Measurements from ENCODE around the gene NTN1. TPM values are rescaled to one million over a fixed set of nuclear protein-coding genes. Genes with fewer than 3 reads are reported as not detected.
A peak's percentile ranks its signal among the peaks of the same experiment; 100 is the strongest.

The NTN1 gene
- total RNA-seq, 1 donor from 2014 or later: 7.8 TPM

DNA sequence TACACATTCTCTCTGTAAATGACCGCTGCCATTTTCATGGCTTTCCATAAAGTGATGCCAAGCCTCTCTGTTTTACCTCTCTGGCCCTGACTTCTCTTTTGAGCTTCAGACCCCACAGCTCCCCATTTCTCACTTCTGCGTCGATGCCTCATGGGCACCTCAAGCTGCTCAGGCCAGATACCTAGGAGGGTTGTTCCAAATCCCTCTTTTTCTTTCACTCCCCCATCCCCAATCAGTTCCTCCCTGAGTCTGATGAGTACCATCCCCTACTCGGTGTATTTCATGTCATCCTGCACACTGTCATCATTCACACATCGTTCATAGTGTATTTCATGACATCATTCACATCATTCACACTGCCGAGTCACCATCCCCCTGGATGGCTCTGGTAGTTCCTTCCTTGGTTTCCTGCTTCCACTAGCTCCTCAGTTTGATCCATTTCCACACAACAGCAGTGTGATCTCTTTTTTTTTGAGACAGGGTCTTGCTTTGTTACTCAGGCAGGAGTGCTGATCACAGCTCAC lies 43.1 kb downstream of the NTN1 start:
- Histone ChIP-seq H3K27me3 (ENCODE audit: low read depth) (peaks cover 4% of the 10 kb centered on the region), H3K4me3 (no peak overlapping the region), H3K9me3 (no peaks in the 10 kb centered on the region), H3K36me3 (no peaks in the 10 kb centered on the region), H3K4me1 (no peaks in the 10 kb centered on the region), H3K27ac (no peak overlapping the region)
- intact Hi-C loops (cut with DNase I): no loop called here
- DNase-seq: no peak
- no peak for TF ChIP-seq CTCF (IDR thresholded peaks at IDR 0.05)
- no peak for ATAC-seq

GRCh38 chr17:9071016-9071415 lies 49.7 kb downstream of the NTN1 start:
- no peaks in the 10 kb centered on the region for H3K27me3 ChIP-seq (ENCODE audit: low read depth)
- H3K27ac ChIP-seq: no peak overlapping the region
- H3K4me3 ChIP-seq: no peak overlapping the region
- DNase-seq (no peak), ATAC-seq (no peak)
- peaks cover 11% of the 10 kb centered on the region for H3K4me1 ChIP-seq
- intact Hi-C loops (cut with DNase I): no loop called here
- no peak for TF ChIP-seq CTCF (IDR thresholded peaks at IDR 0.05)
- no peaks in the 10 kb centered on the region for H3K9me3 ChIP-seq
- no peaks in the 10 kb centered on the region for H3K36me3 ChIP-seq

- H3K4me3 ChIP-seq: peak overlapping the region; percentile 6
- intact Hi-C loops (cut with DNase I): no loop called here
- TF ChIP-seq CTCF (IDR thresholded peaks at IDR 0.05): no peak
- no peaks in the 10 kb centered on the region for H3K9me3 ChIP-seq
- ATAC-seq: no peak
- H3K36me3 ChIP-seq: no peaks in the 10 kb centered on the region
- no peak for DNase-seq
- H3K4me1 ChIP-seq: peaks cover 11% of the 10 kb centered on the region
- peak overlapping the region; percentile 44 for H3K27ac ChIP-seq
- H3K27me3 ChIP-seq (ENCODE audit: low read depth): no peaks in the 10 kb centered on the region
These were observed 50.6 kb downstream of the NTN1 start for GRCh38 chr17:9071811-9072498.

DNA sequence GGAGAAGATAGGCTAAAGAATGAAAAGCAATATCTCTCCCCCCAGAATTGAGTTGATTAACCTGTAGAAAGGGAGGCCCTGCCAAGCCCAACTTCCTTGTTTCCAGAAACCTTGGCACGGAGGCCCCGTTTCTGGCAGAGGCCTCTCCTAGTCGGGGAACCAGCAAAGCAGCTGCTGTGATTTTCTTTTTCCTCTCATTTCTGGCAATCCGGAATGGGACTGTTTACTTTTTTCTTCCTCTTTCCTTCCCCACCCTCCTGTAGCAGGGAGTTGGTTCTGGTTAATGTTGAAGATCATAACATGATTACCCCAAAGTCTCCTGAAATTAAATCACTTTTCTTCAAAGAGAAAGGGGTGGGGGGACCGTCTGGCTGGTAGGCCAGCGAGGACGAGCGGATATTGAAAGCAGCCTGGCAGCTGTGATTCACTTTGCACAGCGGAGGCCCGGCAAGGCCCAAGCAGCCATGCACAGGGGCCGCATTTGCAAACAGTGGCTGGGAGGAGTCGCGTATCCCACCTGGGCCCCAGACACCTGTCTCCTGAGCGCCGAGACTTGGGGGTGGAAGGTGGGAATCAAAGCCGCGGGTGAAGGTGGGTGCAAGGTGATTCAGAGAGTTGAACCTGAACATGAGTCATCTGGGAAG lies 51.5 kb downstream of the NTN1 start:
- no peaks in the 10 kb centered on the region for H3K36me3 ChIP-seq
- H3K27ac ChIP-seq: peak overlapping the region; percentile 44
- H3K4me1 ChIP-seq: peaks cover 11% of the 10 kb centered on the region
- H3K4me3 ChIP-seq: no peak overlapping the region
- TF ChIP-seq CTCF (IDR thresholded peaks at IDR 0.05): no peak
- intact Hi-C loops (cut with DNase I): no loop called here
- ATAC-seq (peak in 1 of 2 donors; percentile 21), DNase-seq (peak; percentile 53)
- no peaks in the 10 kb centered on the region for H3K27me3 ChIP-seq (ENCODE audit: low read depth)
- no peaks in the 10 kb centered on the region for H3K9me3 ChIP-seq

DNA sequence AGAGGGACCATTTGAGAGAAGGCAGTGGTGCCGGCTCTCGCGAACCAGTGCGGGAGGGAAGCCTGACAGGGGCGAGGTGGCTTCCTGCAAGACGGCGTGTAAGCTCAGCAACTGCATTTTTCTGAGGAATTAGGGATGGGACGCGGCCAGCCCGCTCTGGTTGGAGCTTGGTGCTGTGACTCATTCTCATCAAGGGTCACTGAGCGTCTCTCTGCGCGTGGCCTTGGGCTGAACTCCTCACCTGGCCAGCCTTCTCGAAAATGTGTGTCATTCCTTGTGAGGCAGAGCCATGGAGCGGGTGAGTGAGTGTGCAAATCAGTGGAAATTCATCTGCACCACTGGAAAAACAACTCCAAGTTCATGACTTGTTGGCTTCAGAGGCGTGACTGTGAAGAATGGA lies 52.8 kb downstream of the NTN1 start:
- DNase-seq (no peak), ATAC-seq (no peak)
- Histone ChIP-seq H3K27me3 (ENCODE audit: low read depth) (no peaks in the 10 kb centered on the region), H3K4me1 (peaks cover 11% of the 10 kb centered on the region), H3K9me3 (no peaks in the 10 kb centered on the region), H3K27ac (no peak overlapping the region), H3K4me3 (no peak overlapping the region), H3K36me3 (no peaks in the 10 kb centered on the region)
- intact Hi-C loops (cut with DNase I): no loop called here
- no peak for TF ChIP-seq CTCF (IDR thresholded peaks at IDR 0.05)

Measured in lower lobe of right lung (tissue), 2 donors.